ENCODE measurements around the gene TICAM2.

TICAM2 gene

GRCh38 chr5:115579747-115580173 lies 22.5 kb downstream of the TICAM2 start:
- H3K4me3 ChIP-seq = no peak overlapping the region
- no peak for TF ChIP-seq CTCF (IDR thresholded peaks at IDR 0.05)
- H3K27ac ChIP-seq = no peak overlapping the region
- no peak for DNase-seq (ENCODE audit: low spot score)

GRCh38 chr5:115579216-115579615 lies 23.1 kb downstream of the TICAM2 start:
- no peak for TF ChIP-seq CTCF (IDR thresholded peaks at IDR 0.05)
- no peak overlapping the region for H3K27ac ChIP-seq
- no peak for DNase-seq (ENCODE audit: low spot score)
- no peak overlapping the region for H3K4me3 ChIP-seq

GRCh38 chr5:115578657-115579056 lies 23.6 kb downstream of the TICAM2 start:
- no peak for TF ChIP-seq CTCF (IDR thresholded peaks at IDR 0.05)
- Histone ChIP-seq H3K4me3 (no peak overlapping the region), H3K27ac (no peak overlapping the region)
- DNase-seq (ENCODE audit: low spot score) = no peak

GRCh38 chr5:115577741-115578140 lies 24.5 kb downstream of the TICAM2 start:
- no peak overlapping the region for H3K27ac ChIP-seq
- DNase-seq (ENCODE audit: low spot score) = no peak
- no peak overlapping the region for H3K4me3 ChIP-seq
- TF ChIP-seq CTCF (IDR thresholded peaks at IDR 0.05) = no peak

GRCh38 chr5:115577329-115577728 lies 24.9 kb downstream of the TICAM2 start:
- no peak overlapping the region for H3K27ac ChIP-seq
- TF ChIP-seq CTCF (IDR thresholded peaks at IDR 0.05) = no peak
- no peak overlapping the region for H3K4me3 ChIP-seq
- no peak for DNase-seq (ENCODE audit: low spot score)

GRCh38 chr5:115575167-115576070 lies 26.9 kb downstream of the TICAM2 start:
- DNase-seq (ENCODE audit: low spot score) = no peak
- TF ChIP-seq CTCF (IDR thresholded peaks at IDR 0.05) = no peak
- H3K27ac ChIP-seq = no peak overlapping the region

GRCh38 chr5:115573133-115573532 lies 29.1 kb downstream of the TICAM2 start:
- no peak for DNase-seq (ENCODE audit: low spot score)
- Histone ChIP-seq H3K4me3 (no peak overlapping the region), H3K27ac (no peak overlapping the region)
- no peak for TF ChIP-seq CTCF (IDR thresholded peaks at IDR 0.05)

More at GRCh38 chr5:115575167-115576070, 26.9 kb downstream of the TICAM2 start:
- H3K4me3 ChIP-seq = no peak overlapping the region
